ENCODE results near the gene PKD2L1.

PKD2L1 gene

DNA sequence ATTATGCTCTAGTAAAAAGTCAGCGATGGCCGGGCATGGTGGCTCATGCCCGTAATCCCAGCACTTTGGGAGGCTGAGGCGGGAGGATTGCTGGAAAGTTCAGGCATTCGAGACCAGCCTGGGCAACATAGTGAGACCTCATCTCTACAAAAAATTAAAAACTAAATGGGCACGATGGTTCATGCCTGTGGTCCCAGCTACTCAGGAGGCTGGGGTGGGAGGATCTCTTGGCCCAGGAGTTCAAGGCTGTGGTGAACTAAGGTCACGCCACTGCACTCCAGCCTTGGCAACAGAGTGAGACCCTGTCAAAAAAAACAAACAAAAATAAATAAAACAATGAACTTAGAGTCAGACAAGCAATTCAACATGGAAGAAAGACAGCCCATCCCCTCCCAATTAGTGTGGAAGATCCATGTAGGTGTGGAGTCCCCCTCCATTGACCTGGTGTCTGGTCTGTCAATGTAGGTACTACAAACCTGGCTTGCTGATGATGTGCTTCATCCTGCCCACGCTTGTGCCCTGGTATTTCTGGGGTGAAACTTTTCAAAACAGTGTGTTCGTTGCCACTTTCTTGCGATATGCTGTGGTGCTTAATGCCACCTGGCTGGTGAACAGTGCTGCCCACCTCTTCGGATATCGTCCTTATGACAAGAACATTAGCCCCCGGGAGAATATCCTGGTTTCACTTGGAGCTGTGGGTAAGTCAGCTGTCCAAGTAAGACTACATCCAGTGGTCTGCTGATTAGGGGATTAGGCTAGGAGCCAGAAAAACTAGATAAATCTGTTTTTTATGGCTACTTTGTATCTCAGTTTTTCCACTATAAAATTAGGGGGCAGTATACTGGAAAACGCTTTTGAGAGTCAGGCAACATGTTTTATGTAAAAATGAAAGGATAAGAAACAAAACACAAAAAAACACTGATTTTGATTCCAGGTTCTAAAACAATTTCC, 26.3 kb upstream of the PKD2L1 start:
- DNase-seq (ENCODE audit: low read depth in 4 of 4, low spot score in 1 of 4) = no peak

DNA sequence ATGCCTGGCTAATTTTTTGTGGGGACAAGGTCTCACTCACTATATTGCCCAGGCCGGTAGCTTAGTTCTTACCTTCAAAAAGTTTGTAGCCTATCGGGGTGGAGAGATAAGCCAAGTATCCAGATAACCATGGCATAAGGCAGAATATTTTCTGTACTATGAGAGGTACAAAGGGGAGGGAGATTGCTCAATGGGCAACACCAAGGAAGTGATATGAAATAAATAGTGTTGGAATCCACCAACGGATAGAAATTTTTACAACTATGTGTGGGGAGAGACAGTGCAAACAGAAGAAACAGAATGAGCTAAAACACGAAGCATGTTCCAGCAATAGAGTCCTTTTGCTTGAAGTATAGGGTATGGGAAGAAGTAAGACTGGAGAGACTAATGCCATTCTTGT, 25.1 kb upstream of the PKD2L1 start:
- no peak for DNase-seq (ENCODE audit: low read depth in 4 of 4, low spot score in 1 of 4)

DNA sequence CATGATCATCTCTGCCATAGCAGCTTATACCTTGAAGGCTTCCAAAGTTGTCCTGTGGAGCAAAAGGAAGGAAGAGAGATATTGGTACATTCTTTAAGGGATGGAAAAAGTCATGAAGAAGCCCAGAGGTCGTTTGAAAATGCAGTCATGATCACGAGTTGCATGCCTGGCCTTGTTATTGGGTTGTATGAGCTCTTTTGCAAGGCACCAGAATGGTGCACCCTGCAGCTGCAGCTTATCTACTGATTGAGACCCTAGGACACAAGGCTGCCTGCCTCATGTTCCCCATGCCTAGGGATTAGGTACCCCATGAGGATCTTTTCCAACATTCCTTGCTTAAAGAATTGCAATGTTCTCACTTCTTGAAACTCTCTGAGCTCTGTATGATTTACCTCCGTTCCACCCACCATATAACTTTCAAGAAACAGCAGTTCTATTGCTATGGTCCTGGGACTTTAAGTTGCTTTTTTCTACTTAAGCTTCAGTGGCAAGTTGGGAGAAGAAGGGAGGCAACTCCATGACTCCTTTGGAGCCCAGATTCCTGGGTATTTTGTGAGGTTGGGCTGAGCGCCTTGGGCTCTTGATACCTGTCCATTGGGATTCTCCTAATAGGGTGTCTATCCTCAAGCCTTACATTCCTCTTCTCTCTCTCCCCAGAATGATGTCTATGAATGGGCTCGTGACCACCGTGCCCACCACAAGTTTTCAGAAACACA, 23.9 kb upstream of the PKD2L1 start:
- no peak for DNase-seq (ENCODE audit: low read depth in 4 of 4, low spot score in 1 of 4)

DNA sequence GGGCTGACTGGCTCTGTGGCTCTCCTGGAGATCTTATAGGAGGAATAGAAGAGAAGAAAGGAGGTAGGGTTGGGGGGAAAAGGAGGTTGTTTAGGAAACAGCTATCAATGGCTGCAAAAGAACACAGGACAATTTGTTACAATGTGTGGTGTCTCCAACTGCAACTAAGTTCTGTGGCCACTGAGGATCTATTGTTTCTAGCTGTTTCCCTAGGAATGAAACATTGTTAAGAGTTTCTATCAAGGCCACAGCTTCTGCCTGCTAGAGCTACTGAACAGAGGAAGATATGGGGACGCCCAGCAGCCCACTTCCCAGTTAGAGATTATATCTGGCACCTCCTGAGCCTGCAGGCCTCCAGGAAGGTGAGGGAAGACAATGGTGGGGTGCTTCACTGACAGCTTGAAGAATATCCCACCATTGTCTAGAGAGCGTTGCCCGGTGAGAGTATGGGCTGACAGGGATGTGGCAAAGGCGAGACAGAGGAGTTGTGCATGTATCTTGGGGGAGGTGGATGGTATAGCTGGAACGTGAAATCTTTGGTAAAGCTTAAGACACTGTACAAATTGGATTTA, 21.0 kb upstream of the PKD2L1 start:
- DNase-seq (ENCODE audit: low read depth in 4 of 4, low spot score in 1 of 4) = no peak

DNA sequence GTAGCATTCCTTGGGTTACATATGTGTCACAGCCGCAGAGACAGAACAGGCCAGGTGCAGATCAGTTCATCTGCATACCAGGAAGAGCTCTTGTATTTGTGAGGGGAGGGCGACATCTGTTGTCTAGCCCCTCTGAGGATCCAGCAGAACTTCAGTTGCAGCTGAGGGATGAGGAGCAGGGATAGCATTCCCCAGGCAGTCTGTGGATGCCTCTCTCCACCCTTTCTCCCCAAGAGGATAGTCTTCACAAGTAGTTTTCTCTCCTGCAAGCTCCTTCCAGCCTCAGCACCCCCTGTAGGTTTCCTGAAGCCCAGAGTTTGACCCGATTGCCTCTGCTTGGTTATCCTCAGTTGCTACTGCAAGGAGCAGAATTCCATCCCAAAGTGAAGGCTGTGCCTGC, 19.6 kb upstream of the PKD2L1 start:
- no peak for DNase-seq (ENCODE audit: low read depth in 4 of 4, low spot score in 1 of 4)

DNA sequence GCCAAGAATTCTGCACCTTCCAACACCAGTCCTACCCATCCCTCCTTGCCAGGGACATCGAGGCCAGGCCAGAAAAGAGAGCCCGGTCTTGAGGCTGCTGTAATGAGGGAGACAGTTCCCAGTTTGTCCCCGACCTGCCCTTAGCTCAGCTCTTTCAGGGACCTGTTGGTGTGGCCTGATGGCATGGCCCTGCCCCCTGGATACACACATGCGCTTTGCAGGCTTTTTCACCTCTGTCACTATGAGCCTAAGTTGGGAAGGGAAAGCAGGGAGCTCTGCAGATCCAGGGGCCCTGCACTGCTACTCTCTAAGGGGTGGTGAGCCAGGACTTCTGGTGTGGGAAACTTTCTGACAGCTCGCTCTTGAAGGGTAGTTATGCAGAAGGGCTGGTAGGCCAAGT, 19.1 kb upstream of the PKD2L1 start:
- no peak for DNase-seq (ENCODE audit: low read depth in 4 of 4, low spot score in 1 of 4)

DNA sequence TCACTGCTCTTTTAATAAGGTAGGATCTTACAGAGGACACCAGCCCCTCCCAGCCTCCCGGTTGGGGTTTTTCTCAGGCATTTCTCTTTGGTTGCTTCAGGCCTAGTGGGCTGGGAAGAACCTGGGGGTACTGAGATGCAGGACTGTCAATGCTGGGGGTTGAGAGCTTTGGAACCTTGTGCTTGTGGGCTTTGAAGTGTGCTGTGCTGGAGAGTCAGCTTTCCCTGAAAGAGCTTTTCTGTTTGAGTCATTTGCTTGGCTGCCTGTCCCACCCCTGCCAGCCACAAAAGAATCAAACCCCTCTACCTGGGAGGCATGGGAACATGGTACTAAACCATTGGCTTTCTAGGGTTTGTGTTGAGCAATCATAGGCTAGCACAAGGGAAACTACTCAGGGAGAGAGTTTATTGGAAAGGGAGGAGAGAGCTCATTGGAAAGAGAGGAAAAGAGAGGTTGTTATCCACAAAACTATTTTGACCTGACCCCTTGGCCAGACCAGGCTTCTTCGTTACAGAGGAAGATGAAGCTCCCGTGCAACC, 18.4 kb upstream of the PKD2L1 start:
- DNase-seq (ENCODE audit: low read depth in 4 of 4, low spot score in 1 of 4) = no peak

DNA sequence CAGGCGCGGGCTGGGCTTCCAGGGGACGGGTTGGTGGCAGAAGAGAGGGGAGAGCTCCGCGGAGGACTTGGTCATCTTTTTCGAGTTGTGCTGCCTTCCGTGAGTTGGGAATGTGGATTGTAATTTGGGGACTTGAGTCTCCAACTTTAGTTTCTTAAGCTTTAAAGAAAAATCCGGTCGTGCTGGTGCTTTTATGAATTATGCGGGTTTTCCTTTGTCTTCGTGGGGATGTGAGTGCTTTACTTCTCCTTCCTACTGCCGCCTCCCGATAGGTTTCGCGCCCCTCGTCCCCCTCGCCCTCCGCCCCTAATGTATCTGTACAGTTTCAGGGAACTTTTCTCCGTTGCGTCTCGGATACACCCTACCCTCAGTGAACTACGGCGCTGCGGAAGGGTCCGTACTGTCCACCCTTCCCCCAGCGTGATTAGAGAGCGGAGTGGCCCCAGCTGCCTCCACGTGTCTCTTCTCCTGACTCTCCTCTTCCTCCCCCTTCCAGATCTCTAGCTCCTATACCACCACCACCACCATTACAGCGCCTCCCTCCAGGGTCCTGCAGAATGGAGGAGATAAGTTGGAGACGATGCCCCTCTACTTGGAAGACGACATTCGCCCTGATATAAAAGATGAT, 17.7 kb upstream of the PKD2L1 start:
- DNase-seq (ENCODE audit: low read depth in 4 of 4, low spot score in 1 of 4) = no peak

DNA sequence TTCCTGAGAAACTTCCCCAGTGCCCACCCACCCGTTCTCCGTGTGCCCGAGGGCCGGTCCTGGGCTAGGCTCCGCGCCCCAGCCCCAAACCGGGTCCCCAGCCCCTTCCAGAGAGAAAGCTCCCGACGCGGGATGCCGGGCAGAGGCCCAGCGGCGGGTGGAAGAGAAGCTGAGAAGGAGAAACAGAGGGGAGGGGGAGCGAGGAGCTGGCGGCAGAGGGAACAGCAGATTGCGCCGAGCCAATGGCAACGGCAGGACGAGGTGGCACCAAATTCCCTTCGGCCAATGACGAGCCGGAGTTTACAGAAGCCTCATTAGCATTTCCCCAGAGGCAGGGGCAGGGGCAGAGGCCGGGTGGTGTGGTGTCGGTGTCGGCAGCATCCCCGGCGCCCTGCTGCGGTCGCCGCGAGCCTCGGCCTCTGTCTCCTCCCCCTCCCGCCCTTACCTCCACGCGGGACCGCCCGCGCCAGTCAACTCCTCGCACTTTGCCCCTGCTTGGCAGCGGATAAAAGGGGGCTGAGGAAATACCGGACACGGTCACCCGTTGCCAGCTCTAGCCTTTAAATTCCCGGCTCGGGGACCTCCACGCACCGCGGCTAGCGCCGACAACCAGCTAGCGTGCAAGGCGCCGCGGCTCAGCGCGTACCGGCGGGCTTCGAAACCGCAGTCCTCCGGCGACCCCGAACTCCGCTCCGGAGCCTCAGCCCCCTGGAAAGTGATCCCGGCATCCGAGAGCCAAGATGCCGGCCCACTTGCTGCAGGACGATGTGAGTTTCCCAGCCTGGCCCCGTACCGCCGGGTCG, 16.9 kb upstream of the PKD2L1 start, which contains the start of gene SCD:
Gene SCD (plus strand): TSS at position 469 of the 803 bp plus-strand sequence. CDS start 272 bp downstream, at position 741.
- peak in 3 of 4 experiments; percentile 41 to 85 (median 63) for DNase-seq (ENCODE audit: low read depth in 4 of 4, low spot score in 1 of 4)

DNA sequence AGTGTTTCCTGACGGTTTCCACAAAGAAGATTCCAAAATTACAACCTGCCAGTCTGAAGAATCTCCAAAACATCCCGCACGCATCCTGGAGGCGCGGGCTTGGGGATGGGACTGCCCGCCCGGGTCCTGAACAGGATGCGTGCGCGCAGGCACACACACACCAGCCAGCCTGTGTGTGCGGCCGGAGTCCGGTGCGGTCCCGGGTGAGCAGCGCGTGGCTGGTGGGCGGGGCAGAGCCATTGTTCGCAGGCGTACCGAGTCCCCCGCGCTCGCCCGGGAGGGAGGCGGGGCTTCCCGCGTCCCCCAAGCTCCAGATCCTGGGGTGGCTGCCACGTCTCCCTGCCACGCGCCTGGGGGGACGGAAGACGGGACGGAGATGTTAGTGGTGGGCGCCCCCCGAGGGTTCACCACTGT, 16.3 kb upstream of the PKD2L1 start:
- DNase-seq (ENCODE audit: low read depth in 4 of 4, low spot score in 1 of 4) = peak in 3 of 4 experiments; percentile 20 to 78 (median 44)

DNA sequence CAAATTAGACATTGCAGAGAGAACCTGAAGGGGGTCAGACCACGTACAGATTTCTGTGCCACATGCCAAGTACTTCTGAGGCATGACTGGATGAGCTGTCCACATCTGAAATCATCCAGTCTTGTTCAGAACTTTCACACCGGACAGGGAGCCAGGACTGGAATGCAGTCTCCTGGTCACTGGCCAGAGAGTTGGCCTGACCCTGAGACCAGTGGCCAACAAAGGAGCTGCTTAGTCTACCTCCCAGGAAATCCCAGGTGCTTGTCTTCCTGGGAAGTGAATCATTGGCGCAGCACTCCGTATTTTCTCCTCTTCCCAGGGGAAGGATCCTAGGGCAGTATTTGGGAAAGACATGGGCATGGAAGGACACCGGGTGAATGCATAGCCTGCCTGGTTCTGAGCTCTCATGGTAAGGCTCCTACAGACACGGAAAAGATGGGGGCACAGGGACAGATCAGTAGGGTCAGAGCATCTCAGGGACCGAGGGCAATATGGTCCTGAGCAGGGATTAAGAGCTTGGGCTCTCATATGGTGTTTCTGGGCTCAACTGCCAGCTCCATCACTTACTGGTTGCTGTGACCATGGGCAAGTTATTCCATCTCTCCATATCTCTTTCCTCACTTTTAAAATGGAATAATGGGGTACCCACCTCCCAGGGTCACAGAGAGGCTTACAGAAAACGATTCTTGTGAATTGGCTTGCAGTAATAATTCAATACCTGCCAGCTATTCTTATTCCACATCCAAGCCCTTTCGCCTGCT, 15.7 kb upstream of the PKD2L1 start:
- no peak for DNase-seq (ENCODE audit: low read depth in 4 of 4, low spot score in 1 of 4)

DNA sequence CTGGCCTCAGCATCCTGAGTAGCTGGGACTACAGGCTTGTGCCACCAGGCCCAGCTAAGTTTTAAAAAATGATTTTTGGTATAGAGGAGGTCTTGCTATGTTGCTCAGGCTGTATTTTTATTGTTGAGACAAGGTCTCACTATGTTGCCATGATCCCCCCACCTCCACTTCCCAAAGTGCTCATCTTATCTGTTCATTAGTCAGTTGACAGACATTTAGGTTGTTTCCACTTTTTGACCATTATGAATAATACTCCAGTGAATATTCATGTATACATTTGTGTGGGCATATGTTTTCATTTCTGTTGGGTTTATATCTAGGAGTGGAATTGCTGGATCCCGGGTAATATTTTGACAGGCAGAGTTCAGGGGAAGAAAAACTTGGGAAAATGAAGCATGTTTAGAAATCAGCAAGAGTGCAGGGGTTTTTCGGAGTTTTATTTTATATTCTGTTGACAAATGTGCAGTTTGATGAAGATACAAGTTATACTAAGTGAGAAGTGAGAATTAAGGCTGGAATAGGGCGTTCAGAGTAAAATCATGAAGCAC, 14.3 kb upstream of the PKD2L1 start:
- DNase-seq (ENCODE audit: low read depth in 4 of 4, low spot score in 1 of 4) = no peak

DNA sequence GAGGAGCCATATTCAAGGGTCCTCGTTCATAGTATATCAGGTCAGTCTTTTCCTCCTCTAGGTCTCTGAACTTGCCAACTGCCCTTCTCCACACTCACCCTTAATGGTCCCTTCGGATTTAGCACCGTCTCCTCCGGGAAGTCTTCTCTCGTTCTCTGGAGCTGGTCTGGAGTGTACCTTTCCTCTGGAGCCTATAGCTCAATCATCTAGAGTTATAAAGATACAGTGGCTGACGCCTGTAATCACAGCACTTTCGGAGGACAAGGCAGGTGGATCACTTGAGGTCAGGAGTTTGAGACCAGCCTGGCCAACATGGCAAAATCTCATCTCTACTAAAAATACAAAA, 12.6 kb upstream of the PKD2L1 start:
- DNase-seq (ENCODE audit: low read depth in 4 of 4, low spot score in 1 of 4) = no peak

DNA sequence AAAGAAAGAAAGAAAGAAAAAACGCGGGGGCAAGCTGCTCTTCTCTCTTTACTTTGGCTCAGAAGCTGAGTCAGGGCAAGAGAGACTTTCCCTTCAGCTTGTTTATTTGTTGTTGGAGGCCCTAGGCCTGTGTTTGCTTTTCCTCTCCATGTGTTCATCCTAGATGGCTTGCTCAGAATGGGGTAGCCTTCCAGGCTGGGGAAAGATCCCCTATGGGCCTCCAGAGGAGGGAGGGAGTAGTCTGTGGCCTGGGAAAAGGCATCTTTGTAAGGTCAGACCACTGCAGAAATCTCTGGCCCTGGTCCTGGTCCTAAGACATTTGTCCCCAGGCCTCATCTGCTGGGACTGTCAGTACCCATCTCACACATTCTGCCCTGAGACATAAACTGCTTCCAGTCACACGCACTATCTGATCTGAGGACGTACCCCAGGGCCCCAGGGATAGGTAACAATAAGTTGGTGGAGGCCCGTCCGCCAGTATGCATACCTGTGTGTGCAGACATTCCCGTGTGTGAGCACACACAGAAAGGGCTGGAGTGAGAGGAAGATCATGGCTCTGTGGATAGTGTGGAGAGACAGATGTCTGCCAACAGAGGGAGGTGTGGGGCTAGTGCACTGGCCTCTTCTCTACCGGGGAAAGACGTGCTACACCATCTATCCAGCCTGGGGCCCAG, 12.1 kb upstream of the PKD2L1 start:
- DNase-seq (ENCODE audit: low read depth in 4 of 4, low spot score in 1 of 4) = peak in 1 of 4 experiments; percentile 21

DNA sequence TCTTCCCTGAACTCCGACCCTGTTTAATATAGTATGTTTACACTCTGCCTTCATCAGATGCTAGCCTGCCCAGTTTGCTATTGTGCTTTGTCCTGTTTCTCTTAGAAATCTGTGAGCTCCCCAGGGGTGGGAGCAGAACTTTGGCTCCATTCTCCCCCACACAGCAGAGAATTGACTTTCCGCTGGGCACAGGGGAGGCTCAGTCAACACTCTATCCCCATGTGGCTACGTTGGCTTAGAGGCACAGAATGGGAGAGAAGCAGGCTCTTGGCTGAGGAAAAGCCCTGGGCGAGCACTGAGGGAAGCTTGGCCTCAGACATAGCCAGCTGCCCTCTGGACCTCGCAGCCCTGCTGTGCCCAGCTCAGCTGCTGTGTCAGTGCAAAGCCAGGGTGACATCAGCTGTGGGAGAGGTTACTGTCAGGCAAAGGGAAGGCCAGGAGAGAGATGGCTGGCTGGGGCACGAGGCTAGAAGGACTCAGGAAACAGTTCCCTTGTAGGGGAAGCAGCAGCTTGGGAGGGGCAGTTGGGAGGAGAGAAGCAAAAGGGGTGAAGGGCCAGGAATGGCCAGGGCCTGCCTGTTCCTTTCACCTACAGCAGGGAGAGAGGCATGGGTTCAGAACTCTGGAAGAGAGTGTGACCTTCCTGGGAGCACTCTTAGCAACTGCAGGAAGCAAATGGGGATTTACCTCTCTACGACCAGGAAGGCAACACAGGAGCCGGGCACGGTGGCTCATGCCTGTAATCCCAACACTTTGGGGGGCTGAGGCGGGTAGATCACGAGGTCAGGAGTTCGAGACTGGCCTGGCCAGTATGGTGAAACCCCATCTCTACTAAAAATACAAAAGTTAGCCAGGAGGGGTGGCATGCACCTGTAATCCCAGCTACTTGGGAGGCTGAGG, 11.2 kb upstream of the PKD2L1 start:
- no peak for DNase-seq (ENCODE audit: low read depth in 4 of 4, low spot score in 1 of 4)

DNA sequence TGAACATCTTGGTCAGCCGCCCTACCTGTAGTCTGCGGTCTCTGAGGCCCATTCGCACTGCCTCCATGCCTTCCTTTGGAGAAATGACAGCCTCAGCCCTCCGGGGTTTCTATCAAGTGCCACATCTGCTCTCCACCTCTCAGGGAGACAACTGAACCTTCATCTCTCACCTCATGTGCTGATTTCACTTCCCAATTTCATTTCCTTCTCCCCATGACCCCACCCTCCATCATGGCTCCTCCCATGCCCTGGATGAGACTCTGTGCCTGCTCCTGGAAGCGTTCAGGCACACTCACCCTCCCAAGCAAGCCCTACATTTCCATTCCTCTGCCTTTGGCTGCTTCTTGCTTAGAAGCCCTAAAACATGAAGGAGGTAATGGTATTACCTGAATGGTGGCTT, 9.2 kb upstream of the PKD2L1 start:
- DNase-seq (ENCODE audit: low read depth in 4 of 4, low spot score in 1 of 4) = no peak

DNA sequence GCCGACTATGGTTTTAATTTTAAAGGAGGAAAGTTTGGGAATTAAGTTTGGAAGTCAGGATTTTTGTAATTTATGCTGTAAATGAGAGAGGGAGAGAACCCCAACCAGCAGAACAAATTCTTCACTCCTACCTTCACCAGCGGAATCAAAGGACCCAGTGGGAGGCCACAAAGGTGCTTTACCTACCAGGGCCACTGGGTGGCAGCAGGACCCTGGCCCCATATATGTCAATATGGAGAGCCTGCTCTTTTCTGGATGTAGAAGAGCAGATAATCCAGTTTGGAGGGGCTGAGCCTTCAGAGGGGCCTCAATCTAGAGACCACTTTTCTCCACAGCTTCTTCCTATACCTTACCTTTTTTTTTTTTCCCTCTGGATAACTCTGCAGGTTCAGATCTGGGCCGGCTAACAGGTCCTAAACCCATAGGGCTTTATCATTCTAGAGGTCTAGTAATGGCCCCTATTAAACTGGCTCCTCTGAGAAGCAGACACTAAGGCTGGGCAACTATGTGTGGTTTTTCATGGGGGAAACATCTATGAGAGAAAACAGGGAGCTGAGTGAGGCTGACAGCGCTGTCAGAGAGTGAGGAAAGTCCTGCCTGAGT, 8.5 kb upstream of the PKD2L1 start:
- peak; percentile 42 to 67 (median 66) for DNase-seq (ENCODE audit: low read depth in 4 of 4, low spot score in 1 of 4)

Data from stimulated activated CD4-positive, alpha-beta T cell treated with anti-CD3 and anti-CD28 coated beads, Interleukin-1b, Interleukin-23, amount 100 ng/mL, for 24 hours (primary cell).